ENCODE results near the gene TLX2.

DNA sequence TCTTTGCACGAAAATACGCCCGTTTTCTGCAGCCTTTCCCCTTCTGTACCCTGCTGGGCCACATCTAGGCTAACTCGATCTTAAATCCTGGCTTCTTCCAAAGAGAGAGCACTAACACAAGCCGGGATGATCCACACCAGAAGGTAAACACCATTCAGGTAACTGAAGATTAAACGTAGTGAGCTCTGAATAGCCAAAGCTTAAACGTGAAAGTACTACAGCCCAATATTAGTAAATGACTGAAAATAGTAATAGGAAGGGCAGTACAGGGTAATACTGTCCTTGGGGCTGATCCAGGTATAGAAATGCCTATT, 41.3 kb upstream of the TLX2 start:
- TF ChIP-seq CTCF (IDR thresholded peaks at IDR 0.05; ENCODE audit: borderline replicate concordance, extremely low read depth, low read length, poor library complexity, severe bottlenecking) (no peak), EZH2 (IDR thresholded peaks at IDR 0.05; ENCODE audit: borderline replicate concordance, low read depth, low read length, severe bottlenecking) (no peak)
